Cardiac muscle cell (in vitro differentiated cells and primary cell): ENCODE data around the gene HIPK3. TPM values are rescaled to one million over a fixed set of nuclear protein-coding genes. Genes with fewer than 3 reads are reported as not detected.

ENCODE experiments used
- DNase-seq, 2 donors: peaks; one replicate each; pipeline versions ENCODE4 v3.0.0 to v3.0.0-alpha.2; 2010 to 2017; ENCODE audit warnings: low read depth in 1 of 2, low spot score in 1 of 2
- H3K27ac ChIP-seq: fragments of 200-600 bp; sonication (generic); 2 replicates; pipeline ENCODE4 v1.5.1; 2016
- H3K27me3 ChIP-seq: fragments of 200-600 bp; sonication (generic); 2 replicates; pipeline ENCODE4 v1.6.0; 2016; ENCODE audit warnings: control low read depth
- H3K36me3 ChIP-seq: fragments of 200-600 bp; sonication (generic); 2 replicates; pipeline ENCODE4 v1.5.1; 2016; ENCODE audit warnings: control low read depth
- H3K4me1 ChIP-seq: fragments of 200-600 bp; sonication (generic); 2 replicates; pipeline ENCODE4 v1.8.1; 2017; ENCODE audit warnings: low read depth, mild to moderate bottlenecking, mixed run types
- H3K4me3 ChIP-seq: fragments of 200-600 bp; sonication (generic); 2 replicates; pipeline ENCODE4 v1.5.1; 2016; ENCODE audit warnings: mild to moderate bottlenecking
- H3K9me3 ChIP-seq: fragments of 200-600 bp; sonication (generic); 2 replicates; pipeline ENCODE4 v1.5.1; 2017; ENCODE audit warnings: low read depth, mild to moderate bottlenecking, control low read depth
- CTCF ChIP-seq: IDR thresholded peaks from 2 replicates; pipeline ENCODE4 v1.5.1; 2012; ENCODE audit warnings: low read depth, mild to moderate bottlenecking, low read length
- polyA plus RNA-seq: library from polyadenylated mRNA; unstranded; fragments of >200 nt; fragmentation: Nextera tagmentation; extraction: Ambion mirVana; gene quantifications from 2 replicates; pipeline ENCODE4 v1.2.1, GENCODE V29; 2016
- total RNA-seq: library from RNA; depleted of rRNA; stranded (reverse); fragments of >200 nt; gene quantifications from 2 replicates; pipeline ENCODE4 v1.2.3, GENCODE V29; 2016

The HIPK3 gene
- total and polyA plus RNA-seq, 2 experiments from 2014 or later: 56.6 to 179 TPM

GRCh38 chr11:33376331-33377310, 119.4 kb downstream of the HIPK3 start:
- no peak overlapping the region for H3K27ac ChIP-seq
- no peak for TF ChIP-seq CTCF

GRCh38 chr11:33377412-33378370, 120.5 kb downstream of the HIPK3 start:
- DNase-seq: peak in 1 of 2 donors; percentile 37
- Histone ChIP-seq H3K4me3 (peak overlapping the region; percentile 74), H3K36me3 (no peaks in the 10 kb centered on the region), H3K9me3 (no peaks in the 10 kb centered on the region), H3K4me1 (no peaks in the 10 kb centered on the region), H3K27me3 (peaks cover 55% of the 10 kb centered on the region), H3K27ac (no peak overlapping the region)
- no peak for TF ChIP-seq CTCF

More at GRCh38 chr11:33376331-33377310, 119.4 kb downstream of the HIPK3 start:
- no peaks in the 10 kb centered on the region for H3K36me3 ChIP-seq
- H3K9me3 ChIP-seq: no peaks in the 10 kb centered on the region
- H3K27me3 ChIP-seq: peaks cover 55% of the 10 kb centered on the region
- peak overlapping the region; percentile 74 for H3K4me3 ChIP-seq
- peak; percentile 24 to 64 for DNase-seq
- H3K4me1 ChIP-seq: no peaks in the 10 kb centered on the region

- TF ChIP-seq CTCF: no peak
These were observed 122.8 kb downstream of the HIPK3 start for GRCh38 chr11:33379947-33380346.

GRCh38 chr11:33383075-33383919, 126.1 kb downstream of the HIPK3 start:
- Histone ChIP-seq H3K4me3 (no peak overlapping the region), H3K27me3 (peaks cover 16% of the 10 kb centered on the region), H3K4me1 (no peaks in the 10 kb centered on the region), H3K9me3 (no peaks in the 10 kb centered on the region), H3K36me3 (no peaks in the 10 kb centered on the region), H3K27ac (no peak overlapping the region)
- DNase-seq: no peak
- no peak for TF ChIP-seq CTCF

More at GRCh38 chr11:33379947-33380346, 122.8 kb downstream of the HIPK3 start:
- DNase-seq: no peak
- Histone ChIP-seq H3K27me3 (peaks cover 39% of the 10 kb centered on the region), H3K4me1 (no peaks in the 10 kb centered on the region), H3K36me3 (no peaks in the 10 kb centered on the region), H3K27ac (no peak overlapping the region), H3K4me3 (no peak overlapping the region), H3K9me3 (no peaks in the 10 kb centered on the region)

- Histone ChIP-seq H3K36me3 (no peaks in the 10 kb centered on the region), H3K4me1 (no peaks in the 10 kb centered on the region), H3K27me3 (peaks cover 12% of the 10 kb centered on the region), H3K9me3 (no peaks in the 10 kb centered on the region), H3K27ac (no peak overlapping the region), H3K4me3 (no peak overlapping the region)
- no peak for TF ChIP-seq CTCF
- no peak for DNase-seq
These were observed 126.7 kb downstream of the HIPK3 start for GRCh38 chr11:33383920-33384209.
